ENCODE results near the gene SLC66A2.

The SLC66A2 gene

DNA sequence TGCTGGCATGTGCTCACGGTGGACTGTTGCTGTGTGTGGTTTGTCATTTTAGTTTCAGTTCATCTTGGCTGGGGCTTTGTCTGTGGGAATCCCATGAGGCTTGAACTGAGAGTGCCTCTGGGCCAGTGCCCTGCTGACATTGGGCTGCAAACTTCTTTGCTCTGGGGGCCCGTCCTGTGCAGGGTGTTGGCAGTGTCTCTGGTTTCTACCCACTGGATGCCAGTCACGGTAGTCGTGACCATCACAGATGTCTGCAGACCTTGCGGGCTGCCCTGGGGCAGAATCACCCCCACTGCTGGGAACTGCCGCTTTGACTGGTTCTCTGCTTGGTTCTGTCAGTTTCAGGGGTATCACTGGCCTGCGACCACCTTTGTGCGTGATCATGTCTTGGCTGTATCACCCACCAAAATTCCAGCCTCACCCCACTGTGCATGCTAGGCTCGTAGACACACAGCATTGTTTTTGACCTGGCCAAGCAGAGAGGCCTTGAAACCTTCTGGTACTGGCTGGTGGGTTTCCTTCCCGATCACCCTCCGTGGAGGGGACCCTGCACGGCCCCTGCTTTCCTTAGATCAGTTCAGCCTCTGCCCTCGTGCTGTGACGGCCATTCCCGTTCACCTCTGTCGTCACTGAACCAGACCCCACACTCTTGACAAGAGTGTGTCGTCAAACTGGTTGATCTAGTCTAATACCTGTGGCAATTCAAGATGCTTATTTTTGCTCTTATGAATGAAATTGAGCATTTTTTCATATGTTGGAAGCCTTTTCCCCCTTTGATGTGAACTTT lies 96.1 kb downstream of the SLC66A2 start:
- TF ChIP-seq, protein P1, sequence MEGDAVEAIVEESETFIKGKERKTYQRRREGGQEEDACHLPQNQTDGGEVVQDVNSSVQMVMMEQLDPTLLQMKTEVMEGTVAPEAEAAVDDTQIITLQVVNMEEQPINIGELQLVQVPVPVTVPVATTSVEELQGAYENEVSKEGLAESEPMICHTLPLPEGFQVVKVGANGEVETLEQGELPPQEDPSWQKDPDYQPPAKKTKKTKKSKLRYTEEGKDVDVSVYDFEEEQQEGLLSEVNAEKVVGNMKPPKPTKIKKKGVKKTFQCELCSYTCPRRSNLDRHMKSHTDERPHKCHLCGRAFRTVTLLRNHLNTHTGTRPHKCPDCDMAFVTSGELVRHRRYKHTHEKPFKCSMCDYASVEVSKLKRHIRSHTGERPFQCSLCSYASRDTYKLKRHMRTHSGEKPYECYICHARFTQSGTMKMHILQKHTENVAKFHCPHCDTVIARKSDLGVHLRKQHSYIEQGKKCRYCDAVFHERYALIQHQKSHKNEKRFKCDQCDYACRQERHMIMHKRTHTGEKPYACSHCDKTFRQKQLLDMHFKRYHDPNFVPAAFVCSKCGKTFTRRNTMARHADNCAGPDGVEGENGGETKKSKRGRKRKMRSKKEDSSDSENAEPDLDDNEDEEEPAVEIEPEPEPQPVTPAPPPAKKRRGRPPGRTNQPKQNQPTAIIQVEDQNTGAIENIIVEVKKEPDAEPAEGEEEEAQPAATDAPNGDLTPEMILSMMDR (IDR thresholded peaks at IDR 0.05; ENCODE audit: low read depth, low read length), result no peak
- no peak overlapping the region for H3K4me3 ChIP-seq (ENCODE audit: low read depth, low read length)

DNA sequence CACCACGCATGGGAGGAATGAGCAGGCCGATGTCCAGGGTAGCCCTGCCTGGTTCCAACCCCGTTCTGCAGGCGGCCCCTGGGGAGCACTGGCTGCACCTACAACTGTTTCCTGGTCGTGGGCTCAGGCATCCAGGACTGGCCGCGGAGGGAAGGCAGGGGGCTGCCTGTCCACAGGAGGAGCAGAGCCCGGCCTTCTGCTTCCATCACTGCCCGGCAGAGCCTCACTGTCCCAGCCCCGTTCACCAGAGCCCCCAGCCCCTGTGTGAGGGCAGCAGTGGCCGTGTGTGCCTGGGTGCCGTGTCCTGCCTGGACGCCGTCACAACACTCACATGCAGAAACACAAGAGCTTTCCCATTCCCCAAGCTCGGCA lies 97.5 kb downstream of the SLC66A2 start:
- TF ChIP-seq, protein P1 (IDR thresholded peaks at IDR 0.05; ENCODE audit: low read depth, low read length), result no peak
- H3K4me3 ChIP-seq (ENCODE audit: low read depth, low read length), result no peak overlapping the region

DNA sequence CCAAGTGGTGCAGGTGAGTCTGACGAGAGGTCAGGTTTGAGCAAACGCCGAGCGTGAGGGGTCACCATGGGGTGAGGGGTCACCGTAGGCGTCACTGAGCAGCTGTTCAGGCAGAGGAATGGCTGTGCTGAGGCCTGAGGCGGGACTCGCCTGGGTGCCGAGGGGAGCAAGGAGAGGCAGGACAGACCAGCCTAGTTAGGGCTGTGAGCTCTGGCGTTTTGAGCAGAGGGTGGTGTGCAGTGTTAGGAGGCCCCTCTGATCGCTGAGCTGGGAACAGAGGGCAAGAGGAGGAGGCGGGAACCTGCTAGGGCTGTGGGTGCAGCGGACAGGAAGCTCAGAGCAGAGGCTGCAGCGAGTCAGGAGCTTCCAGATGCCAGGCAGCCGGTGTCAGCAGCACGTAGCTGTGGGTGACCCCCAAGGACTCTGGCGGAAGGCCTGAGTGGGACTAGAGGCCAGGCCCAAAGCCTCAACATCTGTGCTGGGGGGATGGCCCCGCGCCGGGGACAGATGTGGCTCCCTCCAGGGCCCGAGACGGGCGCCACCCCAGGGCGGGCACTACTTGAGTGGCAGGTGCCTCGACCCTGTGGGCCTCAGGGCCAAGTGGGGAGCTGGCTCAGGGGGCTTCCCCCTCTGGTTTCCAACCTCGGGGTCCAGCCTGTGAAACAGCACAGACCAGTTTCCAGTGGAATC lies 98.0 kb downstream of the SLC66A2 start:
- H3K4me3 ChIP-seq (ENCODE audit: low read depth, low read length), result no peak overlapping the region
- TF ChIP-seq, protein P1 (IDR thresholded peaks at IDR 0.05; ENCODE audit: low read depth, low read length), result no peak

DNA sequence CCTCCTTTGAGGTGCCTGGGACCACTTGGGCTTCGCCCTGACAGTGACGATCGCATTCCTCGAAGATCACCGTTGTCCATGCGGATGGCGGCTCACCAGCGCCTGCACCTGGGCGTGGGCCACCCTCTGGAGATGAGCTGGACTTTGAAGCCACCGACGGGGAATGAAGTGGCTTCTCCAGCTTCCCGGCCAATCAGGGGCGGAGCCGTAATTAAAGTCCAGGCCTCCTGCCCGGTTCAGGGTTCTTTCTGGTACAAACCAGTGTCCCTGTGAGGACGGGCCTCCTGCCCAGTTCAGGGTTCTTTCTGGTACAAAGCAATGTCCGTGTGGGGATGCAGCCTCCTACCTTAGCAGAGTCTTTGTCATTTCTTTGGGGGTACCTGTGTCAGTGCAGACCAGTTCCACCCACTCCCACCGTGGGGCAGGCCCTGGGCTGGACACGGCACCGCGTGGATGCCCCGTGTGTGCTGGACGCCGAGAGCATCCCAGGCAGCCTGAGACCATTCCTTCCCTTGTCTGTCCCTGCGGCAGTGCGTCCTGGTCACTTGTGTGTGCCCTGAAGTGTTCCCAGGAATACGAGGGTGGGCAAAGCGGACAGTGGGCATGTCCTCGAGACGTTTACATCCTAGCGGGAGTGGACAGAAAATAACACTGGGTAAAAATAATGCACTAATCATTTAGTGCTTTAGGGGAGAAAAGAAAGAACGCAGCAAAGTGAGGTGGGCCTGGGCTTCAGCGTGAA lies 98.7 kb downstream of the SLC66A2 start:
- TF ChIP-seq, protein P1 (IDR thresholded peaks at IDR 0.05; ENCODE audit: low read depth, low read length), result no peak
- no peak overlapping the region for H3K4me3 ChIP-seq (ENCODE audit: low read depth, low read length)
